GM19455 (cell line): ENCODE data around the gene TBC1D7.
"Not testable (repeated sequence)": the region's sequence is repeated elsewhere in the genome, so short reads cannot be mapped to it uniquely, and the experiment has no call there.

Experiments used
- ATAC-seq: cut with Tn5 transposase; IDR thresholded peaks from one replicate; pipeline ENCODE4 v1.9.1; 2021; ENCODE audit not compliant: unreplicated experiment

Gene TBC1D7

GRCh38 chr6:13326031-13326586 lies 2.2 kb downstream of the TBC1D7 start:
- not testable (repeated sequence) for ATAC-seq

DNA sequence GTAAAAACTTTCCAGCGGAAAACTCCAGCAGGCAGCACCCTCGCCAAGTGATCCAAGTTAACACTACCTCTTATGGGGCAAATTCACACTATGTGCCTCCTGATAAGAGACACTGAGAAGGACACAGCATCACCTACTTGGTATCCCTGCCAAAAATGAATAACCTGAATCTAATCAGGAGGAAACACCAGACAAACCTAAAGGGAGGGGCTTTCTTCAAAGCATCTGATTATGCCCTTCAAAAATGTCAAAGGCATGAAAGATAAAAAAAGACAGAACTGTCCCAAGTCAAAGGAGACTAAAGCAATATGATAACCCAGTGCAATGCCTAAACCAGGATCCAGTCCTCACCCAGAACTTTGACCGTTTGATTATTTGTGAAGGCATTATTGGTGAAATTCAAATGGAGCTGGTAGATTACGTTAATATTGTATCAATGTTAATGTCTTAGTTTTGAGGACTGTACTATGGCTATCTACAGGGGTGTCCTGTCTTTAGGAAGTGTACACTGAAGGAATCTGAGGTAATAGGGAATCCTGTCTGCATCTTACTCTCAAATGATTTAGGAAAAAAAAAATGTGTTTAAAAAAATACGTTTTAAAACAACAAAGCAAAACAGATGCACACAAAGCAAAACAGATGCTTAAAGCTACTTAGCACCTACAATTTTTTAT lies 8.3 kb downstream of the TBC1D7 start:
- ATAC-seq, result no peak

DNA sequence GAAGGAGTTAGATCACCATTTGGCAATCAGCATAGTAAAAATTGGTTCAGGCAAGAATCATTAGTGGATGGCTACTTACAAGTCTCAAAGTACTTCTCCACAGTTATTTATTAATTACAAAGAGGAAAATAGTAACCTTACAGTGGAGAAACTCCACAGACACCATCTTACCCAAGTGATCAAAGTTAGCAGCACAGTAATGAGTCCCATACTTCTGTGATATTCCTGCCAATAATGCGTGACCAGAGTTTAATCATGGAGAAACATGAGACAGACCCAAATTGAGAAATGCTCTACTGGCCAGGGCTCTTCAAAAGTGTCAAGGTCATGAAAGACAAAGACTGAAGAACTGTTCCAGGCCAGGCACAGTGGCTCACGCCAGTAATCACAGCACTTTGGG lies 9.5 kb downstream of the TBC1D7 start:
- ATAC-seq, result no peak

- no peak for ATAC-seq
Observed at GRCh38 chr6:13315896-13316295, 12.4 kb downstream of the TBC1D7 start.

DNA sequence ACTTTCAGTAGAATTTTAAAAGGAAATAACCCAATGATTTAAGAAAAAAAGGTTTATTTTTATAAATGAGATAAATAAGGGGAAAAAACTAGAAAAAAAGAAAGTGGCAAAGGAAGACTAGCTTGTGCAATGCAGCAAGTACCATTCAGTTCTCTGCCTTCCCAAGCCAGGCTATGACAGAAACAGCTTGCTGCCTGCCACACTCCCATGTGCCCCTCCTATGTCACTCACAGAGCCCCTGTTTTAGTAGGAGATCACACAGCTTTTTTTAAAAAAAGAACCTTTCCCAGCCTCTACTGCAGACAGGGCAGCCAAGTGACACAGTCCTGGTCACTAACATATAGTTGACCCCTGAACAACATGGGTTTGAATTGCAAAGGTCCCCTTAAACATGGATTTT lies 13.5 kb downstream of the TBC1D7 start:
- ATAC-seq, result no peak

DNA sequence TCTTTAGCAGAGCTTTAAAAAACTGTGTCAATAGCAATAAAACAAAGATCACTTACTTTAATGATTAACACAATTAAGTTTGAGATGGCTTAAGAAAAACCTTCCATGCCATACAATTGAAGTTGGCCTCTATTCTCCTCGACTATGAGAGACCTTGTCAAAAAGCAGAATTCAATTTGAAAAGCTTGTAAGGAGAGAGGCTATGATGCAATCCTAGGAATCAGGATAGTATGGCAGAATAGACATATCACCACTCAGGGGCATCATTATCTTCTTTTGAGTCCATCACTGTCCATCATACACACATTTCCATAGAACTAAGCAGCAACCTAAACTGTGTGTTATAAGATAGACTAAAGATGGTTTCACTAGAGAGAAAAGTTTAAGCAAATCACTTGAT lies 17.2 kb downstream of the TBC1D7 start:
- ATAC-seq, result no peak

GRCh38 chr6:13308332-13308731 lies 20.0 kb downstream of the TBC1D7 start:
- ATAC-seq, result no peak

GRCh38 chr6:13307508-13307995 lies 20.8 kb downstream of the TBC1D7 start:
- no peak for ATAC-seq

DNA sequence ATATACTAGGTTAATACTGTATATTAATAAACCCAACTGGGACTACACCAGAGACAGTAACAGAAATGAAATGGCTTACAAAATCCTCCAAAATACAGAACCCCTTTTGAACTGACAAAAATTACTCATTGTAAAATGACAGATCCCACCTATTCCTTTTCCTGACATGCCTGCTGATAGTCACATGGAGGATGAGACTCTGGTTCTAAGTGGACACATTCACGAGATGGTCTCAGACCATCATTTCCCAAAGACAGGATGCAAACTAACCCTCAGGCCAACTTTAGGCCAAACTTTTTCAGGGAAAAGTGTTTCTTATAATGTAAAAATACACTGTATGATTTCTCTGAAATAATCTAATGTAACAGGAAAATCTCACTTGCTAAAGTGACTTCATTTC lies 22.5 kb downstream of the TBC1D7 start:
- ATAC-seq, result no peak

DNA sequence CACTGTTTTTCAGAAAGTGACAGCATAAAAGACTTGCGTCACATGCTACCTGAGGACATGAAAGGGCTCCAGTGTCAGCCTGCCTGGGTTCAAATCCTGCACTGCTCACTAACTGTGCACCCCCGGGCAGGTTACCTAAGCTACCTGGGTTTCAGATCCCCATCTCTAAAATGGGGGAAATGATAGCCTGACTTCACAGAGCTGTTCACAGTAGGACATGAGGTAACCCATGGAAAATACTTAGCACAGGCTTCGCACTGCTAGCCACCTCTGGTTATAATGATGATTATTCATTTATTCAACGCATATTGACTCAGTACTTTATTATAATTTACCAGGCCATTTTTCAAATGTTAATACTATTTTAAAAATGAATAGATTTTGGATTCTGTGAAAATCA lies 23.0 kb downstream of the TBC1D7 start:
- no peak for ATAC-seq

GRCh38 chr6:13304580-13305260 lies 23.6 kb downstream of the TBC1D7 start:
- ATAC-seq, result peak; percentile 62

- ATAC-seq, result no peak
Observed at GRCh38 chr6:13304101-13304500, 24.2 kb downstream of the TBC1D7 start.

DNA sequence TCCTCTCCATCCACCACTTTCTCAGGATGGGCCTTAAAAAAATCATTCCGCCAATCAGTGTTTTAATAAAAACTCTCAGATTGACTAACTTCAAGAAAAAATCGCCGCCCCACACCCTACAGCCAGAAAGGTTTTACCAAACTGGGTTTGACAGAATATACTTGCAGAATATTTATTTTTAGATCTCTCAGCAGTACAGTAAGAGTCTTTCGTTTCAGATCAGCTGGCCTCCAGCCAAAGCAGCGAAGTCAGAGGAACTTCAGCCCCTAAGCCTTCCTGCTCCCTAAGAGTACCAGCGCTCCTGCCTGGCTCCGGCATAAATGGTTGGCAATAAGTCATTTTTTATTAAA lies 24.7 kb downstream of the TBC1D7 start:
- peak; percentile 57 for ATAC-seq

GRCh38 chr6:13302751-13303667 lies 25.3 kb downstream of the TBC1D7 start:
- ATAC-seq, result peak; percentile 64

GRCh38 chr6:13302291-13302690 lies 26.0 kb downstream of the TBC1D7 start:
- ATAC-seq, result no peak

GRCh38 chr6:13300643-13301590 lies 27.4 kb downstream of the TBC1D7 start:
- no peak for ATAC-seq

DNA sequence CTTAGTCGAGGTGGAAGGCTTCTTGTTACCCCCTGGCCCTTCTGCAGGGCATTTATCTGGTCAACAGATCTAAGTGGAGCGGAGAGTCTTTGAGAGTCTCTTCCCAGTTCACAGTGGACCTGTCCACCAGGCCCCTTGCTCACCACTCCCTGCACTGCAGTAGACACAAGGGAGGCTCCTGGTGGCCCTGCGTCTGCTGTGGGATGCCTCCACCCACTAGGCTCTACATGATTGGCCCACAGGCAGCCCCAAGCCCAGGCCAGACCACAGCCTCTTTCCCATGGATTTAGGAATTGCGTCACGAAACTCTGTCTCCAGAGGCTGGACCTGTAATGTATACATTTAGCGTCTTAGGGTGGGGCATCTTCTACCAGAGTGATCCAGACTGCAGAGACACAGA lies 28.4 kb downstream of the TBC1D7 start:
- no peak for ATAC-seq

- no peak for ATAC-seq
Observed at GRCh38 chr6:13299403-13299821, 28.9 kb downstream of the TBC1D7 start.

- ATAC-seq, result no peak
Observed at GRCh38 chr6:13298446-13298845, 29.9 kb downstream of the TBC1D7 start.

- ATAC-seq, result no peak
Observed at GRCh38 chr6:13297391-13297790, 30.9 kb downstream of the TBC1D7 start.
